Effector memory CD4-positive, alpha-beta T cell (primary cell): ENCODE data around the gene DGKA.

Experiments
- DNase-seq, 3 donors: peaks; one replicate each; pipeline ENCODE4 v3.0.0-alpha.2; 2020
- H3K27ac ChIP-seq: 2 replicates; pipeline ENCODE4 v1.7.0; 2013; ENCODE audit warnings: mild to moderate bottlenecking, low read length, moderate library complexity; ENCODE audit not compliant: insufficient read depth, poor library complexity, severe bottlenecking
- H3K27me3 ChIP-seq: replicated peaks from 2 replicates; pipeline ENCODE4 v1.7.0; 2013; ENCODE audit warnings: mild to moderate bottlenecking, low read length; ENCODE audit not compliant: insufficient read depth, control insufficient read depth, poor library complexity, severe bottlenecking
- H3K36me3 ChIP-seq: 2 replicates; pipeline ENCODE4 v1.7.0; 2013; ENCODE audit warnings: mild to moderate bottlenecking, low read length, moderate library complexity; ENCODE audit not compliant: control insufficient read depth, insufficient read depth
- H3K4me1 ChIP-seq: 2 replicates; pipeline ENCODE4 v1.7.0; 2013; ENCODE audit warnings: low read length, mild to moderate bottlenecking; ENCODE audit not compliant: control insufficient read depth, insufficient read depth, poor library complexity, severe bottlenecking
- H3K4me3 ChIP-seq: 2 replicates; pipeline ENCODE4 v1.7.0; 2013; ENCODE audit warnings: low read length, low read depth, mild to moderate bottlenecking; ENCODE audit not compliant: insufficient read depth, poor library complexity, severe bottlenecking
- H3K9me3 ChIP-seq: 2 replicates; pipeline ENCODE4 v1.7.0; 2013; ENCODE audit warnings: mild to moderate bottlenecking, low read length, moderate library complexity; ENCODE audit not compliant: control insufficient read depth

DGKA gene

GRCh38 chr12:55965941-55966407, 35.0 kb downstream of the DGKA start, which contains the start of gene PMEL:
Gene PMEL, minus strand, starts transcription at chr12:55966042. Its CDS starts 31 bp downstream, at chr12:55966011.
- DNase-seq, result no peak
- no peaks in the 10 kb centered on the region for H3K27me3 ChIP-seq
- no peaks in the 10 kb centered on the region for H3K36me3 ChIP-seq
- peak within 1 kb of the TSS; percentile 65 for H3K27ac ChIP-seq
- peaks cover 6% of the 10 kb centered on the region for H3K4me1 ChIP-seq
- H3K9me3 ChIP-seq, result no peaks in the 10 kb centered on the region
- peak within 1 kb of the TSS; percentile 88 for H3K4me3 ChIP-seq

- peak within 1 kb of the TSS; percentile 65 for H3K27ac ChIP-seq
- peak within 1 kb of the TSS; percentile 88 for H3K4me3 ChIP-seq
- no peaks in the 10 kb centered on the region for H3K27me3 ChIP-seq
- no peaks in the 10 kb centered on the region for H3K36me3 ChIP-seq
- peak; percentile 80 to 85 (median 82) for DNase-seq
- no peaks in the 10 kb centered on the region for H3K9me3 ChIP-seq
- peaks cover 6% of the 10 kb centered on the region for H3K4me1 ChIP-seq
Observed at GRCh38 chr12:55966408-55967281, 35.7 kb downstream of the DGKA start, which contains the start of gene CDK2. Gene CDK2, plus strand, starts transcription at chr12:55966830. Its CDS starts 179 bp downstream, at chr12:55967009.

- DNase-seq, result no peak
- H3K36me3 ChIP-seq, result no peaks in the 10 kb centered on the region
- no peaks in the 10 kb centered on the region for H3K9me3 ChIP-seq
- no peak overlapping the region for H3K4me3 ChIP-seq
- no peak overlapping the region for H3K27ac ChIP-seq
- peaks cover 6% of the 10 kb centered on the region for H3K4me1 ChIP-seq
- H3K27me3 ChIP-seq, result no peaks in the 10 kb centered on the region
Observed at GRCh38 chr12:55969356-55969755, 38.4 kb downstream of the DGKA start.

GRCh38 chr12:55970775-55971174, 39.8 kb downstream of the DGKA start:
- Histone ChIP-seq H3K36me3 (no peaks in the 10 kb centered on the region), H3K4me3 (no peak overlapping the region), H3K9me3 (no peaks in the 10 kb centered on the region), H3K27ac (no peak overlapping the region), H3K4me1 (peaks cover 9% of the 10 kb centered on the region), H3K27me3 (no peaks in the 10 kb centered on the region)
- DNase-seq, result no peak

GRCh38 chr12:55972042-55972441, 41.1 kb downstream of the DGKA start:
- Histone ChIP-seq H3K27ac (no peak overlapping the region), H3K36me3 (no peaks in the 10 kb centered on the region), H3K4me1 (peaks cover 3% of the 10 kb centered on the region), H3K4me3 (no peak overlapping the region), H3K27me3 (no peaks in the 10 kb centered on the region), H3K9me3 (no peaks in the 10 kb centered on the region)
- DNase-seq, result no peak

GRCh38 chr12:55972456-55972855, 41.5 kb downstream of the DGKA start:
- peak overlapping the region; percentile 78 for H3K27ac ChIP-seq
- H3K36me3 ChIP-seq, result no peaks in the 10 kb centered on the region
- H3K4me1 ChIP-seq, result peaks cover 3% of the 10 kb centered on the region
- no peaks in the 10 kb centered on the region for H3K9me3 ChIP-seq
- H3K27me3 ChIP-seq, result no peaks in the 10 kb centered on the region
- peak overlapping the region; percentile 57 for H3K4me3 ChIP-seq
- no peak for DNase-seq

- no peak for DNase-seq
- Histone ChIP-seq H3K27me3 (no peaks in the 10 kb centered on the region), H3K36me3 (no peaks in the 10 kb centered on the region), H3K4me3 (peak overlapping the region; percentile 57), H3K9me3 (no peaks in the 10 kb centered on the region), H3K4me1 (peaks cover 3% of the 10 kb centered on the region), H3K27ac (peak overlapping the region; percentile 78)
Observed at GRCh38 chr12:55972911-55973598, 42.1 kb downstream of the DGKA start.

GRCh38 chr12:55973599-55974307, 42.8 kb downstream of the DGKA start, which contains the start of gene RAB5B:
Gene RAB5B, plus strand, starts transcription at chr12:55974078. Its CDS starts 12,883 bp downstream, at chr12:55986961.
- peak within 1 kb of the TSS; percentile 90 for H3K27ac ChIP-seq
- H3K27me3 ChIP-seq, result no peaks in the 10 kb centered on the region
- H3K9me3 ChIP-seq, result no peaks in the 10 kb centered on the region
- peak within 1 kb of the TSS; percentile 93 for H3K4me3 ChIP-seq
- DNase-seq, result peak; percentile 96 to 99 (median 99)
- H3K4me1 ChIP-seq, result peaks cover 3% of the 10 kb centered on the region
- H3K36me3 ChIP-seq, result no peaks in the 10 kb centered on the region

- Histone ChIP-seq H3K27ac (peak overlapping the region; percentile 90), H3K9me3 (no peaks in the 10 kb centered on the region), H3K36me3 (no peaks in the 10 kb centered on the region), H3K27me3 (no peaks in the 10 kb centered on the region), H3K4me1 (peaks cover 3% of the 10 kb centered on the region), H3K4me3 (peak overlapping the region; percentile 93)
- DNase-seq, result peak in 1 of 3 donors; percentile 27
Observed at GRCh38 chr12:55974308-55974730, 43.4 kb downstream of the DGKA start.
